Mesenchymal stem cell (in vitro differentiated cells and primary cell): ENCODE results near the gene SPATA20.

Experiments used
- DNase-seq: peaks from one replicate; pipeline ENCODE4 v3.0.0-alpha.2; 2013
- H2AFZ ChIP-seq: one replicate; pipeline ENCODE4 v1.6.1; 2013; ENCODE audit warnings: low read depth, mild to moderate bottlenecking, control low read depth, inconsistent platforms, low read length, moderate library complexity
- H2AK5ac ChIP-seq: 2 replicates; pipeline ENCODE4 v1.6.1; 2013; ENCODE audit warnings: low read length, moderate library complexity, mild to moderate bottlenecking, inconsistent platforms; ENCODE audit not compliant: severe bottlenecking
- H2BK120ac ChIP-seq: one replicate; pipeline ENCODE4 v1.6.1; 2013; ENCODE audit warnings: low read depth, mild to moderate bottlenecking, inconsistent platforms, low read length, moderate library complexity
- H2BK12ac ChIP-seq, 2 experiments: one replicate each; pipeline ENCODE4 v1.6.1; 2013; ENCODE audit warnings: inconsistent platforms in 2 of 2, low read length in 2 of 2, mild to moderate bottlenecking in 2 of 2, moderate library complexity in 2 of 2, control low read depth in 1 of 2
- H2BK15ac ChIP-seq: one replicate; pipeline ENCODE4 v1.6.1; 2013; ENCODE audit warnings: mild to moderate bottlenecking, low read depth, inconsistent platforms; ENCODE audit not compliant: poor library complexity, severe bottlenecking
- H2BK5ac ChIP-seq: 2 replicates; pipeline ENCODE4 v1.6.1; 2013; ENCODE audit warnings: low read depth, mild to moderate bottlenecking, low read length, control low read depth, inconsistent platforms; ENCODE audit not compliant: poor library complexity, severe bottlenecking
- H3K14ac ChIP-seq, 2 experiments: one replicate each; pipeline ENCODE4 v1.6.1; 2013; ENCODE audit warnings: inconsistent platforms in 2 of 2, low read length in 2 of 2, control low read depth in 1 of 2, mild to moderate bottlenecking in 1 of 2, moderate library complexity in 1 of 2
- H3K18ac ChIP-seq, 2 experiments: one replicate each; pipeline ENCODE4 v1.6.1; 2013; ENCODE audit warnings: inconsistent platforms in 2 of 2, low read length in 2 of 2, control low read depth in 1 of 2, low read depth in 1 of 2, mild to moderate bottlenecking in 1 of 2
- H3K23ac ChIP-seq, 2 experiments: one replicate each; pipeline ENCODE4 v1.6.1; 2013; ENCODE audit warnings: inconsistent platforms in 2 of 2, low read length in 2 of 2, mild to moderate bottlenecking in 2 of 2, moderate library complexity in 2 of 2, control low read depth in 1 of 2
- H3K27ac ChIP-seq: 2 replicates; pipeline ENCODE4 v1.5.1; 2013; ENCODE audit warnings: mild to moderate bottlenecking, moderate library complexity, low read length, control low read depth, inconsistent platforms; ENCODE audit not compliant: poor library complexity, severe bottlenecking
- H3K27me3 ChIP-seq, 2 experiments: 2 replicates each; pipeline versions ENCODE4 v1.6.1 to v1.7.0; 2013; ENCODE audit warnings: low read length in 2 of 2, mild to moderate bottlenecking in 2 of 2, moderate library complexity in 2 of 2, control low read depth in 1 of 2, inconsistent platforms in 1 of 2; ENCODE audit not compliant: control insufficient read depth in 1 of 2, insufficient read depth in 1 of 2
- H3K36me3 ChIP-seq, 2 experiments: 2 replicates each; pipeline versions ENCODE4 v1.6.1 to v1.7.0; 2013; ENCODE audit warnings: low read length in 2 of 2, control low read depth in 1 of 2, inconsistent platforms in 1 of 2, low read depth in 1 of 2, mild to moderate bottlenecking in 1 of 2; ENCODE audit not compliant: insufficient read depth in 2 of 2, control insufficient read depth in 1 of 2
- H3K4ac ChIP-seq, 2 experiments: one replicate each; pipeline ENCODE4 v1.6.1; 2013; ENCODE audit warnings: inconsistent platforms in 2 of 2, low read length in 2 of 2, mild to moderate bottlenecking in 2 of 2, moderate library complexity in 2 of 2, control low read depth in 1 of 2, low read depth in 1 of 2
- H3K4me1 ChIP-seq: 2 replicates; pipeline ENCODE4 v1.6.1; 2013; ENCODE audit warnings: low read depth, low read length, control low read depth; ENCODE audit not compliant: control insufficient read depth, insufficient read depth
- H3K4me2 ChIP-seq: 2 replicates; pipeline ENCODE4 v1.6.1; 2013; ENCODE audit warnings: low read length, mild to moderate bottlenecking, inconsistent platforms; ENCODE audit not compliant: poor library complexity, severe bottlenecking
- H3K4me3 ChIP-seq, 2 experiments: 2 replicates each; pipeline versions ENCODE4 v1.5.1 to v1.7.0; 2013; ENCODE audit warnings: low read length in 2 of 2, mild to moderate bottlenecking in 2 of 2, control low read depth in 1 of 2, low read depth in 1 of 2; ENCODE audit not compliant: insufficient read depth in 1 of 2
- H3K79me1 ChIP-seq: replicated peaks from 2 replicates; pipeline ENCODE4 v1.6.1; 2013; ENCODE audit warnings: mild to moderate bottlenecking, control low read depth, low read length, inconsistent platforms; ENCODE audit not compliant: poor library complexity, severe bottlenecking
- H3K9ac ChIP-seq: 2 replicates; pipeline ENCODE4 v1.7.0; 2013; ENCODE audit warnings: mild to moderate bottlenecking, low read length, moderate library complexity
- H3K9me3 ChIP-seq: 2 replicates; pipeline ENCODE4 v1.7.0; 2013; ENCODE audit warnings: mild to moderate bottlenecking, low read length; ENCODE audit not compliant: control insufficient read depth
- H4K8ac ChIP-seq: one replicate; pipeline ENCODE4 v1.6.1; 2013; ENCODE audit warnings: inconsistent platforms, mild to moderate bottlenecking, low read length, moderate library complexity
- H4K91ac ChIP-seq: one replicate; pipeline ENCODE4 v1.6.1; 2013; ENCODE audit warnings: mild to moderate bottlenecking, low read length, inconsistent platforms
- WGBS: methylation state at CpG from one replicate; pipeline ENCODE4 v1.1.7; 2013; ENCODE audit warnings: mixed read lengths; 5-methylcytosine and 5-hydroxymethylcytosine counted together

Gene SPATA20

DNA sequence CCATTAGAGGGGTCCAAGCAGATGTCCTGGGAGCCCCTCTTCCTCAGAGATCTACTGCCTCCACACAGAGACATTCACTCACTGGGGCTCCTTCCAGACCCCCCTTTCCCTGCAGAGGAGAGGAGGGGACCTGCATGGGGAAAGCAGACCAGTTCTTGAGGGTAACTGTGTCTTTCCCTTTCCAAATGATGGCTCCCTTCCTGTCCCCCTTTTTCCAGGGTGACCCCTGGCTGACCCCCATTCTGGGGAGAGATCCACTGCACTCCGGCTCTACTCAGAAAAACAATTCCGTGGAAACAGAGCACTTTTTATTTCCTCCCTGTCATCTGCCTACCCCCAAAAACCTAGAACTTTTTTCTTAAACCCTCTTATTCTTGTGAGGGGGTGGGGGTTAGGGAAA lies 19.9 kb downstream of the SPATA20 start:
- H3K4me1 ChIP-seq: peaks cover 8% of the 10 kb centered on the region
- H3K79me1 ChIP-seq: no peaks in the 10 kb centered on the region
- H3K4ac ChIP-seq: no peak overlapping the region
- H3K9me3 ChIP-seq: no peaks in the 10 kb centered on the region
- 55% methylated on average over 2 of the region's 2 CpGs for WGBS
- no peak overlapping the region for H3K27ac ChIP-seq
- H2BK5ac ChIP-seq: no peak overlapping the region
- no peak overlapping the region for H3K23ac ChIP-seq
- H2BK120ac ChIP-seq: no peak overlapping the region
- H2AK5ac ChIP-seq: no peak overlapping the region
- DNase-seq: no peak
- peaks cover 27 to 89% of the 10 kb centered on the region in 2 experiments for H3K27me3 ChIP-seq
- H4K91ac ChIP-seq: no peak overlapping the region
- H3K4me2 ChIP-seq: no peak overlapping the region
- no peak overlapping the region for H2BK15ac ChIP-seq
- H4K8ac ChIP-seq: no peak overlapping the region
- no peak overlapping the region for H3K14ac ChIP-seq
- no peak overlapping the region for H3K9ac ChIP-seq
- no peaks in the 10 kb centered on the region for H3K36me3 ChIP-seq
- no peak overlapping the region for H3K4me3 ChIP-seq
- H2BK12ac ChIP-seq: no peak overlapping the region
- H2AFZ ChIP-seq: no peak overlapping the region
- no peak overlapping the region for H3K18ac ChIP-seq

DNA sequence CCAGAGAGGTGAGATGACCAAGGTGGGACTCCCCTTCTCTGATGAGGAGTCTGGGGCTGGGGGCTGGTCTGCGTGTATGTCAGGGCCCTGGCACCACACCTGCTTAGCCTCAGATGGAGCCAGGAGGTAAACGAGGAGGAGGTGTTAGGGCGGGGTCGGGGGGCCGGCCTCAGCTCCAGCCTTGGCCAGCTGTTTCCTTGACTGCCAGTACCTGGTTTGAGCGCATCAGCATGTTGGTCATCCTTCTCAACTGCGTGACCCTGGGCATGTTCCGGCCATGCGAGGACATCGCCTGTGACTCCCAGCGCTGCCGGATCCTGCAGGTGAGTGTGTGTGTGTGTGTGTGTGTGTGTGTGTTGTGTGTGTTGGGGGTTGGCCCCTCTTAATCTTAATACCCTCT lies 21.7 kb downstream of the SPATA20 start:
- H2BK120ac ChIP-seq: no peak overlapping the region
- H2BK12ac ChIP-seq: no peak overlapping the region
- no peaks in the 10 kb centered on the region for H3K79me1 ChIP-seq
- no peak overlapping the region for H3K9ac ChIP-seq
- no peak overlapping the region for H4K91ac ChIP-seq
- no peak overlapping the region for H2AK5ac ChIP-seq
- H2AFZ ChIP-seq: no peak overlapping the region
- H3K14ac ChIP-seq: no peak overlapping the region
- H3K36me3 ChIP-seq: no peaks in the 10 kb centered on the region
- no peak overlapping the region for H3K4me3 ChIP-seq
- H4K8ac ChIP-seq: no peak overlapping the region
- H3K27me3 ChIP-seq: peaks cover 13 to 77% of the 10 kb centered on the region in 2 experiments
- H2BK15ac ChIP-seq: no peak overlapping the region
- no peaks in the 10 kb centered on the region for H3K9me3 ChIP-seq
- no peak overlapping the region for H2BK5ac ChIP-seq
- H3K4ac ChIP-seq: no peak overlapping the region
- H3K4me1 ChIP-seq: peaks cover 1% of the 10 kb centered on the region
- no peak overlapping the region for H3K18ac ChIP-seq
- no peak overlapping the region for H3K4me2 ChIP-seq
- 89% methylated on average over 10 of the region's 12 CpGs for WGBS
- DNase-seq: no peak
- H3K23ac ChIP-seq: no peak overlapping the region
- no peak overlapping the region for H3K27ac ChIP-seq

DNA sequence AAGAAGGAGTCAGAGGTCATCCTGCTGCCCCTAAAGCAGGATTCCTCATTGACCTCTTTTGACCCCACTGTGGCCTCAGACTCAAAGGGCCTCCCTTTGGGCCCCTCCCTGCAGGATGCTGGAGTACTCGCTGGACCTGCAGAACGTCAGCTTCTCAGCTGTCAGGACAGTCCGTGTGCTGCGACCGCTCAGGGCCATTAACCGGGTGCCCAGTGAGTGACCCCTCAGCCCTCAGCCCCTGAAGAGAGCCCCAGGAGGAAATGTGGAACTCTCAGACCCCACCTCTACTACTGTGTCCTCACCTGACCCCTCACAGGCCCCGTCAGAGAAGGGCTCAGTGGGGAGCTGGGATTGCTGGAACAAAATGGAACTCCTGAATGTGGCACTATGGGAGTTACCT lies 22.6 kb downstream of the SPATA20 start:
- H3K36me3 ChIP-seq: no peaks in the 10 kb centered on the region
- no peak overlapping the region for H4K8ac ChIP-seq
- H3K4me1 ChIP-seq: peaks cover 1% of the 10 kb centered on the region
- no peak for DNase-seq
- H3K27me3 ChIP-seq: peaks cover 13 to 68% of the 10 kb centered on the region in 2 experiments
- H2BK12ac ChIP-seq: no peak overlapping the region
- H3K27ac ChIP-seq: no peak overlapping the region
- H2BK120ac ChIP-seq: no peak overlapping the region
- H4K91ac ChIP-seq: no peak overlapping the region
- no peak overlapping the region for H3K18ac ChIP-seq
- H3K4me3 ChIP-seq: no peak overlapping the region
- H3K9ac ChIP-seq: no peak overlapping the region
- 18% methylated on average over 6 of the region's 7 CpGs for WGBS
- H3K4me2 ChIP-seq: no peak overlapping the region
- no peak overlapping the region for H3K14ac ChIP-seq
- no peak overlapping the region for H2AFZ ChIP-seq
- no peaks in the 10 kb centered on the region for H3K9me3 ChIP-seq
- H2BK5ac ChIP-seq: no peak overlapping the region
- no peak overlapping the region for H3K4ac ChIP-seq
- H2BK15ac ChIP-seq: no peak overlapping the region
- no peak overlapping the region for H2AK5ac ChIP-seq
- H3K23ac ChIP-seq: no peak overlapping the region
- no peaks in the 10 kb centered on the region for H3K79me1 ChIP-seq

DNA sequence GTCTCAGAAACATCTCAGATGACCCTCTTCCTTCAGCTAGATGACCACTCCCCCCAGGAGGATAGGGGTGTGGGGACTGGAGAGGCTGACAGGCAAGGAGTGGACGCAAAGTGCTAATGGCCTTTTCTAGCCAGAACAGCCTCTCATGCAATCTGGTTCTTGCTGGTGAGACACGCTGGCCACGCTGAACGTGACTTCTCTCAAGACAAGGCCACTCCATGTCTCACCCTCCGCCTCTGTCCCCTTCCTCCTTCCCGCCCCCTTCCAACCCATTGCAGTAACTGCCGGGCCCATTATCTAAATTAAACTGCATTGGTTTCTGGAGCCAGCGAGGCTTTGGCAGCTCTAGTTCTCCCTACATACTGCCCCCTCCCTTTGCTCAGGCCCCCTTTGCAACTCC lies 23.1 kb downstream of the SPATA20 start:
- Histone ChIP-seq H2BK15ac (no peak overlapping the region), H3K4me1 (no peaks in the 10 kb centered on the region), H2BK12ac (no peak overlapping the region), H3K9me3 (no peaks in the 10 kb centered on the region), H3K14ac (no peak overlapping the region), H2AK5ac (no peak overlapping the region), H3K79me1 (no peaks in the 10 kb centered on the region), H3K36me3 (no peaks in the 10 kb centered on the region), H3K4me3 (no peak overlapping the region), H3K4me2 (no peak overlapping the region), H3K18ac (peak overlapping the region in 1 of 2 experiments; percentile 68), H3K4ac (no peak overlapping the region), H2BK5ac (no peak overlapping the region), H3K27ac (no peak overlapping the region), H4K8ac (no peak overlapping the region), H3K27me3 (peaks cover 13 to 63% of the 10 kb centered on the region in 2 experiments), H2BK120ac (no peak overlapping the region), H3K9ac (no peak overlapping the region), H4K91ac (no peak overlapping the region), H3K23ac (no peak overlapping the region), H2AFZ (no peak overlapping the region)
- no peak for DNase-seq
- whole genome bisulfite sequencing: 35% methylated on average over 7 of the region's 8 CpGs
